SU-DHL-6 (cell line): ENCODE measurements around the gene EXOSC3.
A peak's percentile ranks its signal among the peaks of the same experiment; 100 is the strongest.

ENCODE experiments used
- H2AFZ ChIP-seq: fragments of 200-600 bp; sonication (generic); 2 replicates; pipeline ENCODE4 v1.6.1; 2014; ENCODE audit warnings: low read depth, mild to moderate bottlenecking, moderate library complexity, mixed read lengths, antibody characterized with exemption, low read length; ENCODE audit not compliant: severe bottlenecking
- H3F3A ChIP-seq: fragments of 200-600 bp; shearing (Covaris generic); 2 replicates; pipeline ENCODE4 v1.6.0; 2016; ENCODE audit warnings: antibody characterized with exemption, mild to moderate bottlenecking; ENCODE audit not compliant: insufficient read depth
- H3K27ac ChIP-seq: fragments of 200-600 bp; sonication (generic); 2 replicates; pipeline ENCODE4 v1.5.1; 2016; ENCODE audit warnings: low read depth, mild to moderate bottlenecking, low read length, moderate library complexity, mixed read lengths
- H3K27me3 ChIP-seq: fragments of 200-600 bp; sonication (generic), shearing (Covaris generic); 2 replicates; pipeline ENCODE4 v1.6.0; 2014; ENCODE audit warnings: mild to moderate bottlenecking, low read length
- H3K36me3 ChIP-seq: fragments of 200-600 bp; sonication (generic); 2 replicates; pipeline ENCODE4 v1.6.1; 2014; ENCODE audit warnings: mild to moderate bottlenecking, low read length, mixed read lengths
- H3K4me2 ChIP-seq: fragments of 300-600, 200-600 bp; shearing (Covaris generic), sonication (generic); 2 replicates; pipeline ENCODE4 v1.6.0; 2014; ENCODE audit warnings: low read length, low read depth, mild to moderate bottlenecking; ENCODE audit not compliant: poor library complexity, severe bottlenecking
- H3K4me3 ChIP-seq: fragments of 200-600 bp; sonication (generic); 2 replicates; pipeline ENCODE4 v1.5.1; 2014; ENCODE audit warnings: antibody characterized with exemption, low read length, mild to moderate bottlenecking, mixed read lengths; ENCODE audit not compliant: insufficient read depth, poor library complexity, severe bottlenecking
- H3K79me2 ChIP-seq: fragments of 200-600 bp; sonication (generic); 2 replicates; pipeline ENCODE4 v1.6.1; 2014; ENCODE audit warnings: mild to moderate bottlenecking, low read length, moderate library complexity; ENCODE audit not compliant: insufficient read depth
- H3K9ac ChIP-seq: fragments of 200-600 bp; sonication (generic); 2 replicates; pipeline ENCODE4 v1.7.0; 2014; ENCODE audit warnings: mild to moderate bottlenecking, low read length
- H3K9me2 ChIP-seq: fragments of 200-600 bp; sonication (generic); replicated peaks from 2 replicates; pipeline ENCODE4 v1.6.1; 2014; ENCODE audit warnings: low read length; ENCODE audit not compliant: insufficient read depth
- H3K9me3 ChIP-seq: fragments of 200-600 bp; sonication (generic); 2 replicates; pipeline ENCODE4 v1.6.1; 2014; ENCODE audit warnings: low read length, mixed read lengths; ENCODE audit not compliant: insufficient read depth
- H4K20me1 ChIP-seq: fragments of 200-600 bp; sonication (generic); 2 replicates; pipeline ENCODE4 v1.6.1; 2014; ENCODE audit warnings: low read depth, mild to moderate bottlenecking, antibody characterized with exemption, low read length, moderate library complexity, mixed read lengths
- CTCF ChIP-seq: fragments of 200-600 bp; sonication (generic); IDR thresholded peaks from one replicate; pipeline ENCODE4 v1.5.1; 2017; ENCODE audit warnings: antibody characterized with exemption, mild to moderate bottlenecking, low read length, moderate library complexity; ENCODE audit not compliant: insufficient read depth, poor library complexity, severe bottlenecking
- EZH2phosphoT487 ChIP-seq: fragments of 200-600 bp; sonication (generic), shearing (Covaris generic); conservative IDR thresholded peaks from 2 replicates; pipeline ENCODE4 v1.6.1; 2018; ENCODE audit warnings: mild to moderate bottlenecking, antibody characterized with exemption, low read length, moderate library complexity, mixed read lengths

EXOSC3 gene

DNA sequence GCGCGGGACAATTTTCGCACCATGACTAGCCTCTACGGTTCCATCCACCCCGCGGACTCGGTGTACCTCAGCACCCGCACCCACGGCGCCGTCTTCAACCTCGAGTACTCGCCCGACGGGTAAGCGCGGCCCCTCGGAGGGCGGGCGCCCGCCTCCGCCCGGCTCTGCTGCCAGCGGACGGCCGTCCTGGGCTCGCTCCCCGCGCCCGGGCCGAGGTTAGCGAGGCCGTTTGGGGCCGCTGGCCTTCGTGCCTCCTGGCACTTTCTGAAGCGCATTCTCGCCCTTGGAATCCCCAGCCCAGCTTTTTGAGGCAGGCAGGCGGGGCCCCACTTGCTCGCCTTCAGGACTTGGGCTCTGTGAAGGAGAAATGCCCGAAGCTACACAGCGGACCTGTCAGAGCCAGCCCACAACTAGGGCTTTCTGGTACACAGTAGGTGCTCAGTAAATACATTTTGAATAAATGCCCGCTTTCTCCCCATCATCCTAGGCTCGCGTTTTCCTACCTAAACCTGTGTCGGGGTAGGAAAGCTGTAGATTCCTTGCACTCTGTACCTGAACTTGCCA, 16.5 kb upstream of the EXOSC3 start:
- no peak for TF ChIP-seq CTCF
- TF ChIP-seq EZH2phosphoT487: no peak
- Histone ChIP-seq H4K20me1 (peaks cover 5% of the 10 kb centered on the region; the same call in 1 of the 2 replicates), H3K9me3 (no peaks in the 10 kb centered on the region), H3K4me3 (peak overlapping the region; percentile 66), H3K9ac (peak overlapping the region; percentile 96), H3K9me2 (no peaks in the 10 kb centered on the region), H3K27ac (peak overlapping the region; percentile 79), H3K27me3 (no peaks in the 10 kb centered on the region), H3K4me2 (peak overlapping the region; percentile 87), H3F3A (peaks cover 5% of the 10 kb centered on the region; the same call in 1 of the 2 replicates), H3K36me3 (no peaks in the 10 kb centered on the region), H2AFZ (peak overlapping the region; percentile 72), H3K79me2 (peaks cover 55% of the 10 kb centered on the region)

- Histone ChIP-seq H3K27me3 (no peaks in the 10 kb centered on the region), H2AFZ (peak within 1 kb of the TSS; percentile 87), H3K9ac (peak within 1 kb of the TSS; percentile 96), H3K9me3 (no peaks in the 10 kb centered on the region), H3K9me2 (no peaks in the 10 kb centered on the region), H3K4me2 (peak within 1 kb of the TSS; percentile 87), H3K27ac (peak within 1 kb of the TSS; percentile 79), H3K79me2 (peaks cover 49% of the 10 kb centered on the region), H3F3A (0 out of 2 replicates have a peak, but pooled peaks cover 5% of the 10 kb centered on the region), H3K4me3 (peak within 1 kb of the TSS; percentile 66), H3K36me3 (no peaks in the 10 kb centered on the region), H4K20me1 (peaks cover 5% of the 10 kb centered on the region; the same call in 1 of the 2 replicates)
- TF ChIP-seq EZH2phosphoT487 (no peak), CTCF (no peak)
Measured at GRCh38 chr9:37800631-37801286, 15.9 kb upstream of the EXOSC3 start, which contains the start of gene DCAF10. TSS of gene DCAF10 (plus strand) at chr9:37800797. CDS start at chr9:37800867, 70 bp downstream.

GRCh38 chr9:37798677-37799076, 13.8 kb upstream of the EXOSC3 start:
- H3K9me2 ChIP-seq: no peaks in the 10 kb centered on the region
- H3K79me2 ChIP-seq: peaks cover 30% of the 10 kb centered on the region
- H3K27ac ChIP-seq: no peak overlapping the region
- H3K4me2 ChIP-seq: no peak overlapping the region
- no peak overlapping the region for H3K9ac ChIP-seq
- H3K9me3 ChIP-seq: no peaks in the 10 kb centered on the region
- H3K36me3 ChIP-seq: no peaks in the 10 kb centered on the region
- no peaks in the 10 kb centered on the region for H3K27me3 ChIP-seq
- H4K20me1 ChIP-seq: peaks cover 5% of the 10 kb centered on the region; the same call in 1 of the 2 replicates
- H3K4me3 ChIP-seq: no peak overlapping the region
- H3F3A ChIP-seq: 0 out of 2 replicates have a peak, but pooled peaks cover 5% of the 10 kb centered on the region
- no peak overlapping the region for H2AFZ ChIP-seq
- no peak for TF ChIP-seq CTCF
